NCI-H1092 treated with DMSO at 0.1 percent for 48 hours (cell line): ENCODE measurements around the gene CEP170B.
"Not testable (repeated sequence)": the region's sequence is repeated elsewhere in the genome, so short reads cannot be mapped to it uniquely, and the experiment has no call there.

Source experiments
- DNase-seq: peaks from one replicate; lab custom pipeline; 2025; lab: John Stamatoyannopoulos, UW

The CEP170B gene

DNA sequence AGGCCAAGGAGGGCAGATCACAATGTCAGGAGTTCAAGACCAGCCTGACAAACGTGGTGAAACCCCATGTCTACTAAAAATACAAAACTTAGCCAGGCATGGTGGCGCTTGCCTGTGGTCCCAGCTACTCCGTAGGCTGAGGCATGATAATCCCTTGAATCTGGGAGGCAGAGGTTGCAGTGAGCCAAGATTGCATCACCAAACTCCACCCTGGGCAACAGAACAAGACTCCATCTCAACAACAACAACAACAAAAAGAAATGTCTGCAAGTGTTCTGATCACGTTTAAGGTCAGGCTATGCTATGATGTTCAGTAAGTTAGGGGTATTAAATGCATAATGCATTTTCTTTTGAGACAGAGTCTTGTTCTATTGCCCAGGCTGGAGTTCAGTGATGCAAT lies 52.9 kb downstream of the CEP170B start:
- no peak for DNase-seq

DNA sequence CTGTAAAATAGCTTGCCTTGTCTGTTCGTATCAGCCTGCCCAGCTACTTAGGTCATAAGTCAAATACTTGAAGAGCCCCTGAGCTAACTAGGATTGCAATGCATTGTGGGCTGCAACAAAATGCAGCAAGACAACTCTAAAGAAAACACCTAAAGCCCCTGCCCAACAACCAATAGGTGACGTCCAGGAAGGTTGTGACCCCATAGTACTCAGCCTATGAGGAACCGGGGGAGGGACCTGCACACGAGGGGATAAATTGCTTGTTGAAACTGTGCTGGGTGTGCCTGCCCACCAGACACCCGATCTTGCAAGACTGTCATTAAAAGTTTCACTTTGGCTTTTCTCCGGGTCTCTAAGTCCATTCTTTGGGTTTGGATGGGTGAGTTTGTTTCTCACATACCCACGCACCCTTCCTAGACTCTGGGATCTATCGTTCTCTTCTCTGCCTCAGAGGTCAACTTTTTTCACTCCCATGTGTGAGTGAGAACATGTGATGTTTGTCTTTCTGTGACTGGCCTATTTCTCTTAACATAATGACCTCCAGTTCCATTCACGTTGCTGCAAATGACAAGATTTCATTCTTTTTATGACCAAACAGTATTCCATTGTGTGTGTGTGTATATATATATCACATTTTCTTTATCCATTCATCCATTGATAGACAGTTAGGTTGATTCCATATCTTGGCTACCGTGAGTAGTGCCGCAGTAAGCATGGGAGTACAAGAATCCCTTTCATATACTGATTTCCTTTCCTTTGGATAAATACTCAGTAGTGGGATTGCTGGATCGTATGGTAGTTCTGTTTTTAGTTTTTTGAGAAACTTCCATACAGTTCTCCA lies 54.3 kb downstream of the CEP170B start:
- not testable (repeated sequence) for DNase-seq

DNA sequence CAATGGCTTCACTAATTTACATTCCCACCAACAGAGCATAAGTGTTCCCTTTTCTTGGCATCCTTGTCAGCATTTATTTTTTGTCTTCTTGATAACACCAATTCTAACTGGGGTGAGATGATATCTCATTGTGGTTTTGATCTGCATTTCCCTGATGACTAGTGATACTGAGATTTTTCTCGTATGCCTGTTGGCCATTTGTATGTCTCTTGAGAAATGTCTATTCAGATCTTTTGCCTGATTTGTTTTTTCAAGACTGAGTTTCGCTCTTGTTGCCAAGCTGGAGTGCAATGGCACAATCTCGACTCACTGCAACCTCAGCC lies 54.9 kb downstream of the CEP170B start:
- no peak for DNase-seq

DNA sequence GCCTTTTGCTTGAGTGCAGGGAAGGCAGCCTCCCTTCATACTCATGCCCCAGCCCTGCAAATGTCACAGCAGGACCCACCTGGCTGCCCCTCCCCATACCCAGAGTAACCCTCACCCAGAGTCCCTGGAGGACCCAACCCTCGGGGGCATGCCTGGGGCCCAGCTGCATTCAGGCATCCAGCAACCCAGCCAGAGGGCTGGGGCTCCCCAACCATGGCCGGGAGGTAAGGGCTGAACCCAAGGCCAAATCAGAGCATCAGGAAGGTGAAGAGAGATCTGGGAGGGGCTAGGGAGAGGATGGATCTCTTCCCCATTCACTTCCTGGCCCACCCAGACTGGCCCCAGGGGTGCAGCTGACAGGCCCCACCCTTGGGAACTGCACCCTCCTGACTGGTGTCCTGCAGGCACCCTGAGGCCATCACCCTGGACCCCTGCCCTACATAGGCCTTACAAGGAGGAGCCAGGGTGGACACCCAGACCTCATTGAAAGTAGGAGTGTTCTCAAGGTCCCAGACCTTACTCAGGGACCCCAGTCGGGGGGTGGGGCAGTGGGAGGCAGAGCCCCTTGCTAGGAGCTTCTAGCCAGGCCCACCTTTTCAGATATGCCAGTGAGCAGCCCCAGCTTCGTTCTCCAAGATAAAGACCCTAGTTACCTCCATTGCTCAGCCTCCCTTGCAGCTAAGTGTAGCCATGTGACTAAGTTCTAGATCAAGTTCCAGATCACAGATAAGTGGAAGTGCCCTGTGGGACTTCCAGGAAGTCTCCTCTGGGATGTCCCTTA lies 58.8 kb downstream of the CEP170B start:
- no peak for DNase-seq

DNA sequence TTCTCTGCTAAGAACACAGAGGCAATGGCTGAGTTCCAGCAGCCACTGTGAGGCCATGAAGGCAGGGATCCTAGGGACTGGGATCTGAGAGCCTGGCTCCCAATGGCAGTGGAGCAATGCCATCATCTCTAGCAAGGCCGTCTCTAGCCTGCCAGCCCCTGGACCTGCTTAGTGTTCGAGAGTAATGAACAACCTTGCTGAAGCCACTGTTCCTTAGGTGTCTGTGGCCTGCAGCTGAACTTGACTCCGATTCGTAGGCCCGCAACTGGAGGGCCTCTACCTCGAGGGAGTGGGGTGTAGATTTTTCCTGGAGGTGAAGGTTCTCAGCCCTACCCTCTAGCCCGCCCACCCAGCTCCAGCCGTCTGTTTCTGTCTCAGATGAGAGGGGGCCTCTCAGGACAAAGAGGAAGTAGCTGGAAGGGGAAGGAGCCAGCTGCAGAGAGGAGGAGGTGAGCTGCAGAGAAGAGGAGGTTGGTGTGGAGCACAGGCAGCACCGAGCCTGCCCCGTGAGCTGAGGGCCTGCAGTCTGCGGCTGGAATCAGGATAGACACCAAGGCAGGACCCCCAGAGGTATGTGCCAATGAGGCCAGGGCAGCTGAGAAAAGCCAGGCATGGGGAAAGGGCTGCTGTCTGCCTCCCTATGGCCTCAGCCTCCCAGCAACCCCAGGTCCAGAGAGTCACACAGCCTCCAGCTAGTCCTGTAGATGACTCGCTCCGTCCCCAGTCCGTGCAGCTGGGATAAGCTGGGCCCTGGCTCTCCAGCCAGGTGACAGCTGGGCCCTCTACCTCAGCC lies 59.5 kb downstream of the CEP170B start, which contains the start of gene PLD4:
PLD4 (plus strand) TSS at position 459 of the 793 bp plus-strand sequence. CDS start 2,262 bp downstream, outside the sequence.
- no peak for DNase-seq

DNA sequence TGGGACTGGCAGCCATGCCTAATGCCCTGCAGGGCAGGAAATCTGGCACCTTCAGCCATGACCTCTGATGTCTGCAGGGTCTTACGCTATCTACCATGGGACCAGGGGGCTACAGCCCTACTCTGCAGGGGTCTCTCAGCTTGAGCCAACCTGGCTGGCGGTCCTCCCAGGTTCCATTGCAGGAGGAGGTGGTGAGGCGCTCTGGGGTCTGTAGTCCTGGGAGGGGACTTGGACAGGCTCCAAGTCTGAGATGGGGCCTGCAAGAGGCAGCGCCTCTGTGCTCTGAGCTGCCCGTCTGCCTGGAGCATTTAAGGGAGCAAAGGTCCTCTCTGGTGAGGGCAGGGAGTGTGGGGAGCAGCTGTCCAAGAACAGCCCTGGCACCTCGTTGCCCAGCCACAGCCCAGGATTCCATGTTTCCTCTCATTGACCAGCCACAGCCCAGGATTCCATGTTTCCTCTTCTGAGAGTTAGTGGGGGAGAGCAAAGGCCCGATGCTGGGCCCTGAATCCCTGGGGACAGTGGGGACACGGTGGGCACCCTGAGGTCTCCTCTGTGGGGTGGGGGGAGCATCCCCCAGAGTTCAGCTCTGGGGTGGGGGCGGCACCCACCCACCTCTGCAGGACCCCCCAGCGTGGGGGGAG lies 60.3 kb downstream of the CEP170B start:
- no peak for DNase-seq

DNA sequence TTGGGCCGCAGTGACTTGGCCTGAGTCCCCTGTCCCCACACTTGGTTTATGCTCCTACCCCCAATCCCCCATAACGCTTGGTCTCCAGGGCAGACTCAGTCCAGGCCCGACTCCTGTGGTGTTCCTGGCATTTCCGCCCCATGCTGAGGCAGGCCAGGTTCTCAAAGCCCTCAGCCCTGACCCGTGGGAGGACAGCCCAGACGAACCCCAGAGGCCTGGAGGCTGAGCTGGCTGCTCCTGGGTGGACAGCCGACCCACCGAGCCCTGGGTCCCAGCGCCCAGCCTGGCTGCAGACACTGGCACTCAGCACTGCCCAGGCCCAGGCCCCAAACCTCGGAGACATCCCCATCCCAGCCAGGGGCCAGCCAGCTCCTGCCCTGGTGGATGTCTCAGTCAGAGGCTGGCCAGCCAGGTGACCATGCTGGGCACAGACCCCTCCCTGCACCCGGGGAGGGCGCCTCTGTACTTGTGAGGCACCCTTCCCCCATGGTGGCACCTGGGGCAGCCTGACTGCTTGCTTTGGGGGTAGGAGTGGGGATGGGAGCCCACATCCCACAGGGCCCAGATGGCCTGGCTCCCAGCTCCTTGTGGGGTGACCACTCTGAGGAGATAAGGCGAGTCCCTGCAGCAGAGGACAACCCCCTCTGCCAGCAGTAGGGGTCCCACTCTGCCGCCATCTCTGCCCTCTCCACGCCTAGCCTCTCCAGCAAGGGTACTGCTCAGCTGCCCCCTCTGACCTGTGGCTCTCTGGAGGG lies 61.0 kb downstream of the CEP170B start:
- DNase-seq = no peak

DNA sequence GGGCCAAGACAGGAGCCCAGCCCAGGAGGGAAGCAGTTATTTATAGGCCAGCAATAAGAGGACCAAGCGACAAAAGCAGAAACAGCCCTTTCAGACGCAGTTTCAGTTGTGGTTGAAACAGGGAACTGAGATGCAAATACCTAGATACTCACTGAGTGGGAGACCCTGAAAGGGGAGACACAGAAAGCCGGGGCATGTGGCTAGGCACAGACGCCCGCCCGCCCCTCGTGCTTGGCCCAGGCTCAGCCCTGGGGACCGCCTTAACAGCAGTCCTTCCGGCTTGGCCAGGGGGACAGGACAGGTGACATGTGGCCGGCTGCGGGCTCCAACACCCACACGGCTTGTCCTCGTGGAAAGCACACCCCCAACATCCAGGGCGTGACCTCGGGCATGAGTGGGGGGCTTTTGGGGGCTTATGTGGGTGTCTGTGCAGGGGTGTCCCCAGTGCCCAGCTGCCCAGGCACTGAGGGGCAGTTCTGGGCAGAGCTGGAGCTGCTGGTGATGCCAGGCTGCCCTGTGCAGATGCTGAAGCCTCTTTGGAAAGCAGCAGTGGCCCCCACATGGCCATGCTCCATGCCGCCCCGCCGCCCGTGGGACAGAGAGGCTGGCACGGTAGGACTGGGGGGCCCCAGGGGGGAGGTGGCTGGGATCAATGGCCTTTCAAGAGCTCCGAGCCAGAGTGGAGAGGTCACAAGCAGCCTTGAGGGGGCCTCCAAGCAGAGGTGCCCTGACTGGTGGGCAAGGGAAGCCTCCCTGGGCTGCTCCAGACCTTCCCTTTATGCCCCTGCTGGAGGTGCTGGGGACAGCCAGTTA lies 61.8 kb downstream of the CEP170B start:
- DNase-seq = no peak

DNA sequence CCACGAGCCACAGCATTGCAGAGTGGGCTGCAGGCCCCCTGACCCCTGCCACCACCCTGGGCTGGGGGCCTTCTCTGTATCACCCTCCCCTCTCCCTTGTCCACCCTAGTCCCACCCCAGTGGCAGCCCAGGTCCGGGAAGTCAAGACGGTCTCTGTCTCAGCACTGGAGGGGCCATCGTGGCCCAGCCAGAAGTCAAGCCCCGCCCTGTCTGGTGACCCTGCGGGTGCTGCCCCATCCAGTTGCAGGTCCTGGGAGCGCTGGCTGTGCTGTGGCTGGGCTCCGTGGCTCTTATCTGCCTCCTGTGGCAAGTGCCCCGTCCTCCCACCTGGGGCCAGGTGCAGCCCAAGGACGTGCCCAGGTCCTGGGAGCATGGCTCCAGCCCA lies 62.4 kb downstream of the CEP170B start:
- DNase-seq = no peak

DNA sequence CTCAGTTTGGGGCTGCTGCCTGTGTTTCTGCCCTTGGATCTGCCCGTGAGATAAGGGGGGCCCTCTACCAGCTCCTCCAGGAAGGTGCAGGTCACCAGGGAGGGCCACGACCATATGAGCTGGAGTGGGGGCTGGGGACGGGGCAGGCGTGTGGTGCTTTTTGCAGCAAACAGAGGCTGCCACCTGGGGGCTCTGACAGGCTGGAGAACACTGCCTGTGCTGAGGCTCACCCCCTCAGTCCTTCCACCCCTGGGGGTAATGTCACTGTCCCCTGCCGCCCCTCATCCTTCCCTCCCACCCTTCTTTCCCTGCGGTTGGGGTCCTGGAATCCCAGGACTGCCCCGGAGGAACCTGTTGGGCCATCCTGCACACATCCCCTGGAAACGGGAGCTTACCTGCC lies 62.8 kb downstream of the CEP170B start:
- no peak for DNase-seq

DNA sequence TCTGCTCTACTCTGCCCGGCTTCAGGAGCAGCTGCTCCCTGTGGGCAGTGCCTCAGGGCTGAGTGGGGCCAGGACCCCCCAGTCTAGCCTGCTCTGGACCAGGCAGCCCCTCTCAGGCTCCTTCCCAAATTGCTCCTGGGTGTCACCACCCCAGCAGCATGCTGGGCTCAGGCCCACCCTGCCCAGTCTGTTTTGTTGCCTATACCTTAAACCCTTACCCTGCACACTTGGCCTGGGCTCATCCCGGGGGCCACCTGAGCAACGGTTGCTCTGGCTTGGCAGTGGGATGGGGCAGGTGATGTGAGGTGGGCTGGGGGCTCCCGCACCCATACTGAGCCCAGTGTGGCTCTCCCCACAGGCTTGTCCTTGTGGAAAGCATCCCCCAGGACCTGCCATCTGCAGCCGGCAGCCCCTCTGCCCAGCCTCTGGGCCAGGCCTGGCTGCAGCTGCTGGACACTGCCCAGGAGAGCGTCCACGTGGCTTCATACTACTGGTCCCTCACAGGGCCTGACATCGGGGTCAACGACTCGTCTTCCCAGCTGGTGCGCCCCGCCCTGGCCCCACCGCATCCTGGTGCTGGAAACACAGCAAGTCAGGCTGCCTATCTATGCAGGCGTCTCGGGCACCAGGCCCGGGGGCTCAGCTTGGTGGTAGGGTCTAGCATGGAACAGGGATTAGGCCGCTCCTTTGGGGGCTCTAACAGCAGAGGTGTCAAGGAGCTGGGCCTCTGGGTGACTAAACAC lies 63.5 kb downstream of the CEP170B start:
- no peak for DNase-seq

DNA sequence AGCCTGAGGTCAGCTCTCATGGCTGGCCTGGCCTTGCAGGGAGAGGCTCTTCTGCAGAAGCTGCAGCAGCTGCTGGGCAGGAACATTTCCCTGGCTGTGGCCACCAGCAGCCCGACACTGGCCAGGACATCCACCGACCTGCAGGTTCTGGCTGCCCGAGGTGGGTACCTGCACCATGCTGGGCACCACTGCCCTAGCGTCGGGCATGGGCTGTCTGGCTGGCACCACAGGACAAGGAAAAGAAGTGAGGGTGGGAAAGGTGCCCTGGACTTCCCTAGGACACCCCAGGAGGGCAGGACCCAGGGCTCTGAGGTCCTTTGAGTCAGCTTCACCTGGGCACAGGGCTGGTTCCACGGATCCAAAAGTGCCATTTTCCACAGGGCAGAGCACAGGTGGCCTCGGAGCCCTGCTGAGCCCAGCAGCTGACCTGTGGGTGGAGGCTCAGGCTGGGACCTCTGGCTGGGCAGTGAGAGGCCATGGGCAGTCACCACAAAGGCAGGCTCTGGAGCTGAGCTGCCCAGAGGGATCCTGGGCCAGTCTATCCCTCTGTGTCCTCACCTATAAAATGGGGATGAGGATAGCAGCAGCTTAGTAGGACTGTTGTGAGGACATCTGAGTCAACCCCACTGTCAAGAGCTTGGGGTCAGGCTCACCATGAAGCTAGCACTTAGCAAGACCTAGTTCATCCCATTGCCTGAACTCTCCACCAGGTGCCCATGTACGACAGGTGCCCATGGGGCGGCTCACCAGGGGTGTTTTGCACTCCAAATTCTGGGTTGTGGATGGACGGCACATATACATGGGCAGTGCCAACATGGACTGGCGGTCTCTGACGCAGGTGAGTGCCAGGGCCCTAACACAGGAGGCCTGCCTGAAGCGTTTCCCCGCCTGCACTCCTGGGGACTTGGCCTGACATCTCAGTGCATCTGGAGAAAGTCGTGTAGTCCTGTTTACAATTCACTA lies 64.5 kb downstream of the CEP170B start:
- no peak for DNase-seq

DNA sequence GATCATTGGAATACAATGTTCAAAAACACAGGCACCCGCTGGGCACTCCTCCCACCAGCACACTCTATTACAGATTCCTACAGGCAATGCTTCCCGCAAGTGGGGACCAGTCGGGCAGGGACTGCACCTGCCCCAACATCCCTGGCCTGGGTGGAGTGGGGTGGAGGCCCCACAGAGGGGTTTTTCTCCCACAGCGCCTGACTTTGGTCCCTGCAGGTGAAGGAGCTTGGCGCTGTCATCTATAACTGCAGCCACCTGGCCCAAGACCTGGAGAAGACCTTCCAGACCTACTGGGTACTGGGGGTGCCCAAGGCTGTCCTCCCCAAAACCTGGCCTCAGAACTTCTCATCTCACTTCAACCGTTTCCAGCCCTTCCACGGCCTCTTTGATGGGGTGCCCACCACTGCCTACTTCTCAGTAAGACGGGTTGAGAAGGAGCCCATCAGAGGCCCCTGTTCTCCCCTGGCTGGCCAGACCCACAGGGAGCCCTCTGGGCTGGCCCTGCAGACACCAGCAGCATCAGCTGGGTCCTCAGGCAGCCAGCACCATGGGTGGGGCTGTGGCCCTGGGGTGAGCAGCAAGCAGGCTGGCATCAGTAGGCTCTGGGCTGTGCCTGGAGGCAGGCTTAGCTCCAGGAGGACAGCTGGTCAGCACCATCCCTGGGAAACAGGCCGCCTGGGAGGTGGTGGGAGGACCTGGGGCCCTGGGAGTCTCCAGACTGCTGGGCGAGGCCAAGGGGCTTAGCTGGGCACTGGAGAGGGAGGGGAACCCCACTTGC lies 65.6 kb downstream of the CEP170B start:
- DNase-seq = no peak

DNA sequence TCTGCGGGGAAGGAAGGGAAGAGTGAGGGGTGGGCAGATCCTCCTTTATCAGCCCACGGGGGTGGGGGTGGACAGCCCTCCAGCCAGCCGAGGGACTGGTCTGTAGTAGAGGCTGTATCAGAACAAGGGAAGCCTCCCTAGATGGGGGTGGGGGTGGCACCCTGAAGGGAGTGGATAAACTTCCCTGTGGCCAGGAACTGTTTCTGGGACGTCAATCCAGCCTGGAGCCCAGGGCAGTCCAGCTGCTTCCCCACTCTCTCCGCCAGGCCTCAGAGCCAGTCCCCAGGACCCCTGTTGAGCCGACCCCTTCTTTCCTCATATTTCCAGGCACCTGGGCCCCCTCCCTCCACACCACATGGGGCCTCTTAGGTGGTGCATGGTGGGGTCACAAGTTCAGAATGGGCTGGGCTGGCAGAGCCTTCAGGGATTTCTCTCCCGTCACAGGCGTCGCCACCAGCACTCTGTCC lies 66.3 kb downstream of the CEP170B start:
- DNase-seq = no peak

DNA sequence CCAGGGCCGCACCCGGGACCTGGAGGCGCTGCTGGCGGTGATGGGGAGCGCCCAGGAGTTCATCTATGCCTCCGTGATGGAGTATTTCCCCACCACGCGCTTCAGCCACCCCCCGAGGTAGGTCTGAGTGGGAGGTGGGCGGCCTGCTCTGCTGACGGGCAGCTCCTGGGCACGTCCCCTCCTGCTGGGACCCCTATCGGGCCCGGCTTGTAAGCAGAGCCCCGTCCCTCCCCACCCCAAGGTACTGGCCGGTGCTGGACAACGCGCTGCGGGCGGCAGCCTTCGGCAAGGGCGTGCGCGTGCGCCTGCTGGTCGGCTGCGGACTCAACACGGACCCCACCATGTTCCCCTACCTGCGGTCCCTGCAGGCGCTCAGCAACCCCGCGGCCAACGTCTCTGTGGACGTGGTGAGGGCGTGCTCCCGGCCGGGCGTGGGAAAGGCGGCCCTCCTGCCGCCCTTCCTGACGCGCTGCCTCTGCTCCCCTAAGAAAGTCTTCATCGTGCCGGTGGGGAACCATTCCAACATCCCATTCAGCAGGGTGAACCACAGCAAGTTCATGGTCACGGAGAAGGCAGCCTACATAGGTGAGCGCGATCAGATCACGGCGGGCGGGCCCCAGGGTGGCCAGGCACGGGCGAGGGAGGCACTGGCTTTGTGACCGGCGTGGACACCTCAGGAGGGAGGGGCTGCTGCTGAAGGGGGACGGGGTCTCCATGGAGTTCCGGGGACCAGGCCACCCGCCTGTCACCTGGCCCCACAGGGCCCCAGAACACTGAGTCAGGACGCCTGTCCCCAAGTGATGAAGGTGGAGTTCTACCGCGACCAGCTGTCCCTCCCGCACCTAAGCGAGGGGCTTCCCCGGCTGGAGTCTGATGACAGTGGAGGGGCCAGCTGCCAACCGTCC lies 67.0 kb downstream of the CEP170B start:
- no peak for DNase-seq
